Fibroblast of lung (primary cell): ENCODE results near the gene SIPA1. TPM values are rescaled to one million over a fixed set of nuclear protein-coding genes. Genes with fewer than 3 reads are reported as not detected.

ENCODE experiments used
- DNase-seq, 2 donors: peaks; one replicate each; pipeline versions ENCODE4 v3.0.0 to v3.0.0-alpha.2; 2010; ENCODE audit warnings: low read depth in 2 of 2
- H2AFZ ChIP-seq: 2 replicates; pipeline ENCODE4 v1.5.1; 2012; ENCODE audit warnings: low read length, control low read depth, inconsistent platforms
- H3K27ac ChIP-seq: 2 replicates; pipeline ENCODE4 v1.5.1; 2011; ENCODE audit warnings: low read length, control low read depth; ENCODE audit not compliant: insufficient read depth
- H3K27me3 ChIP-seq: 2 replicates; pipeline ENCODE4 v1.5.1; 2011; ENCODE audit warnings: mild to moderate bottlenecking, low read length; ENCODE audit not compliant: control insufficient read depth, insufficient read depth
- H3K36me3 ChIP-seq: 2 replicates; pipeline ENCODE4 v1.5.1; 2011; ENCODE audit warnings: low read length; ENCODE audit not compliant: control insufficient read depth, insufficient read depth
- H3K4me1 ChIP-seq: 2 replicates; pipeline ENCODE4 v1.5.1; 2011; ENCODE audit warnings: low read length; ENCODE audit not compliant: control insufficient read depth, insufficient read depth; ENCODE audit errors: extremely low read depth
- H3K4me2 ChIP-seq: 2 replicates; pipeline ENCODE4 v1.5.1; 2011; ENCODE audit warnings: low read length, control low read depth; ENCODE audit not compliant: insufficient read depth; ENCODE audit errors: extremely low read depth
- H3K4me3 ChIP-seq, 4 experiments: fragments of 200-600 bp in 1 of 4; sonication (generic) in 1 of 4; replicated peaks in 1 of 4; 2 replicates each; pipeline ENCODE4 v1.5.1; 2011 to 2016; ENCODE audit warnings: low read length in 4 of 4, low read depth in 3 of 4, mild to moderate bottlenecking in 3 of 4, control low read depth in 2 of 4, inconsistent platforms in 1 of 4, mixed read lengths in 1 of 4; ENCODE audit not compliant: insufficient read depth in 1 of 4; ENCODE audit errors: control extremely low read depth in 1 of 4
- H3K79me2 ChIP-seq: 2 replicates; pipeline ENCODE4 v1.5.1; 2012; ENCODE audit warnings: mild to moderate bottlenecking, low read length, inconsistent platforms; ENCODE audit not compliant: control insufficient read depth, insufficient read depth
- H3K9ac ChIP-seq: 2 replicates; pipeline ENCODE4 v1.5.1; 2011; ENCODE audit warnings: mild to moderate bottlenecking, low read length, control low read depth; ENCODE audit not compliant: insufficient read depth
- H3K9me3 ChIP-seq: 2 replicates; pipeline ENCODE4 v1.5.1; 2012; ENCODE audit warnings: low read depth, low read length; ENCODE audit not compliant: control insufficient read depth, insufficient read depth
- H4K20me1 ChIP-seq: 2 replicates; pipeline ENCODE4 v1.5.1; 2011; ENCODE audit warnings: low read length; ENCODE audit not compliant: control insufficient read depth, insufficient read depth; ENCODE audit errors: extremely low read depth
- EZH2 ChIP-seq: IDR thresholded peaks from 2 replicates; pipeline ENCODE4 v1.5.1; 2012; ENCODE audit warnings: low read length, control low read depth, mild to moderate bottlenecking; ENCODE audit errors: missing control alignments
- polyA plus RNA-seq, 2 donors: library from polyadenylated mRNA; depleted of rRNA in 1 of 2; stranded (reverse) in 1 of 2; unstranded in 1 of 2; fragments of >200 nt; gene quantifications; 2 replicates each; pipeline ENCODE4 v1.2.1, GENCODE V29; 2011 to 2012; ENCODE audit warnings: missing spikeins in 1 of 2
- total RNA-seq: library from RNA; depleted of rRNA; stranded (reverse); fragments of >200 nt; gene quantifications from 2 replicates; pipeline ENCODE4 v1.2.1, GENCODE V29; 2014
- TF ChIP-seq, protein P1 (sequence below), 2 donors: IDR thresholded peaks in 1 of 2; conservative IDR thresholded peaks in 1 of 2; 1 replicate in 1 of 2; 2 replicates in 1 of 2; pipeline ENCODE4 v1.5.1; 2011 to 2012; ENCODE audit warnings: low read length in 2 of 2, control low read depth in 1 of 2, inconsistent platforms in 1 of 2, low read depth in 1 of 2, mild to moderate bottlenecking in 1 of 2

SIPA1 gene
- total and polyA plus RNA-seq, 2 donors (not counting 1 experiment from before 2014, with no cell fraction given) = 7.8 to 32.5 TPM

GRCh38 chr11:65618763-65619162 lies 19.1 kb upstream of the SIPA1 start:
- Histone ChIP-seq H3K9ac (no peak overlapping the region), H3K4me3 (no peak overlapping the region), H4K20me1 (no peaks in the 10 kb centered on the region), H2AFZ (no peak overlapping the region), H3K27me3 (no peaks in the 10 kb centered on the region), H3K4me1 (peaks cover 6% of the 10 kb centered on the region), H3K27ac (no peak overlapping the region), H3K79me2 (peaks cover 25% of the 10 kb centered on the region), H3K36me3 (peaks cover 38% of the 10 kb centered on the region), H3K4me2 (no peak overlapping the region), H3K9me3 (no peaks in the 10 kb centered on the region)
- DNase-seq = no peak
- TF ChIP-seq, protein P1, sequence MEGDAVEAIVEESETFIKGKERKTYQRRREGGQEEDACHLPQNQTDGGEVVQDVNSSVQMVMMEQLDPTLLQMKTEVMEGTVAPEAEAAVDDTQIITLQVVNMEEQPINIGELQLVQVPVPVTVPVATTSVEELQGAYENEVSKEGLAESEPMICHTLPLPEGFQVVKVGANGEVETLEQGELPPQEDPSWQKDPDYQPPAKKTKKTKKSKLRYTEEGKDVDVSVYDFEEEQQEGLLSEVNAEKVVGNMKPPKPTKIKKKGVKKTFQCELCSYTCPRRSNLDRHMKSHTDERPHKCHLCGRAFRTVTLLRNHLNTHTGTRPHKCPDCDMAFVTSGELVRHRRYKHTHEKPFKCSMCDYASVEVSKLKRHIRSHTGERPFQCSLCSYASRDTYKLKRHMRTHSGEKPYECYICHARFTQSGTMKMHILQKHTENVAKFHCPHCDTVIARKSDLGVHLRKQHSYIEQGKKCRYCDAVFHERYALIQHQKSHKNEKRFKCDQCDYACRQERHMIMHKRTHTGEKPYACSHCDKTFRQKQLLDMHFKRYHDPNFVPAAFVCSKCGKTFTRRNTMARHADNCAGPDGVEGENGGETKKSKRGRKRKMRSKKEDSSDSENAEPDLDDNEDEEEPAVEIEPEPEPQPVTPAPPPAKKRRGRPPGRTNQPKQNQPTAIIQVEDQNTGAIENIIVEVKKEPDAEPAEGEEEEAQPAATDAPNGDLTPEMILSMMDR (conservative IDR thresholded peaks at IDR 0.05 in 1 of 2, IDR thresholded peaks at IDR 0.05 in 1 of 2; ENCODE audit: low read depth in 1 of 2, low read length in 2 of 2) = no peak
- TF ChIP-seq EZH2 = no peak

- Histone ChIP-seq H3K4me1 (peaks cover 6% of the 10 kb centered on the region), H3K4me3 (no peak overlapping the region), H3K27ac (no peak overlapping the region), H3K9me3 (no peaks in the 10 kb centered on the region), H4K20me1 (no peaks in the 10 kb centered on the region), H2AFZ (no peak overlapping the region), H3K79me2 (peaks cover 21% of the 10 kb centered on the region), H3K36me3 (peaks cover 38% of the 10 kb centered on the region), H3K4me2 (no peak overlapping the region), H3K9ac (no peak overlapping the region), H3K27me3 (no peaks in the 10 kb centered on the region)
- TF ChIP-seq, protein P1 (conservative IDR thresholded peaks at IDR 0.05 in 1 of 2, IDR thresholded peaks at IDR 0.05 in 1 of 2; ENCODE audit: low read depth in 1 of 2, low read length in 2 of 2) = no peak
- TF ChIP-seq EZH2 = no peak
- DNase-seq = no peak
Measured at GRCh38 chr11:65619281-65619928, 18.5 kb upstream of the SIPA1 start.

- Histone ChIP-seq H4K20me1 (no peaks in the 10 kb centered on the region), H3K27ac (no peak overlapping the region), H3K36me3 (peaks cover 40% of the 10 kb centered on the region), H3K9me3 (no peaks in the 10 kb centered on the region), H3K4me2 (no peak overlapping the region), H3K27me3 (no peaks in the 10 kb centered on the region), H3K4me3 (no peak overlapping the region), H3K4me1 (peaks cover 6% of the 10 kb centered on the region), H3K79me2 (peaks cover 20% of the 10 kb centered on the region), H2AFZ (no peak overlapping the region), H3K9ac (no peak overlapping the region)
- DNase-seq = no peak
- TF ChIP-seq, protein P1 (conservative IDR thresholded peaks at IDR 0.05 in 1 of 2, IDR thresholded peaks at IDR 0.05 in 1 of 2; ENCODE audit: low read depth in 1 of 2, low read length in 2 of 2) = no peak
- no peak for TF ChIP-seq EZH2
Measured at GRCh38 chr11:65620666-65621065, 17.2 kb upstream of the SIPA1 start.
